GM19463 (cell line): ENCODE measurements around the gene ICE2.

Source experiments
- ATAC-seq: cut with Tn5 transposase; IDR thresholded peaks from one replicate; pipeline ENCODE4 v1.9.1; 2021; ENCODE audit warnings: mild to moderate bottlenecking, moderate library complexity; ENCODE audit not compliant: unreplicated experiment

Gene ICE2

DNA sequence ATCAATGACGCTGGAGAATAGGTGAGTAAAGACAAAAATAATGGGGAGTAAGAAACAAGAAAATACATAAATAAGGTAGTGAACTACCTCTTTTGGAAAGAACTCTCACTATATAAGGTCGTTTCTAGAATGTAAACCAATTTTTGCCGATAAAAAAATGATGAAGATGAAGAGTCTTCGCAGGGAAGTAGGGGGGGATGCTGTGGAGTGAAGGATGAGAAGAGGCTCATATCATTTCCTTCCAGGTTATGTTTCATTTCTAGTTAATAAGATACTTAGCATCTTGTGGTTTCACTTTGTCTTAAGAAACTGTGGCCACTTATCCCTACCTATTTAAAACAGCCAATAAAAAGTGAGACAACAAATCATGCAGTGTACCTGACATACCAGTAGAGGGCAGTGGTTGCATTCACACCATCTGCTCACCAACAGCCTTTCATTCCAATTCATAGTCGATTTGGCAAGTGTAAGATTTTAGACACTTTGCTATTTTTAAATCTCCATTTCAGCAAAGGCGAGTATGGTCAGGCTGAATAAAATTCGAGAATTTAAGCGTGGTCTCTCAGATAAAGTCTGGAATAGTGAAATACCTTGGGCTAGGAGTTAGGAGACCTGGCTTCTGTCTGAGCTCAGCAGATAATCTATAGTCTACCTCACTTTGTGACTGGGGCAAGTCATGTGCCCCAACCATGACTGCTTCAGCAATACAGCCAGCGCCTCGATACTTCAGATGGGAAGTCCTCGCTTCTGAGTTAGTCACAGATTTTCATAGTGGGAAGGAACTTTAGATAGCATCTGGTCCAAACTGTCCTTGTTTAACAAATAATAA lies 28.9 kb upstream of the ICE2 start:
- ATAC-seq = peak; percentile 75

DNA sequence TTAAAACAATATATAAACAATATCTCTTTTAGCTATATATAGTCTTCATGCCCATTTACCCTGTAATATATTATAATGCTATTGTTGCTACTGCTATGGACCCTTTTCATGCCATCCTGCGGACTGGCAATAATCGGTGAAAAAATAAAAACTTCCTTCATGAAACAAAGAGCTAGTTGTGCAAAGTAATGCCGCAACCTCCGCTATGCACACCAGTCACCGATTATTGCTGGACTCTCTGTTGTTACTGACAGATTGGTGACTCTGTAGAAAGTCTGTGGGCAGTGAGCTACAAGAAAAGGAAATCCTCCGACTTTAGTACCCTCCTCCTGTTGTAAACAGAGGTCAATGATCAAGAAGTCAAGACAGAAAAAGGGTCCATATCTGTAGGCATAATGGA lies 17.9 kb upstream of the ICE2 start:
- ATAC-seq = no peak

DNA sequence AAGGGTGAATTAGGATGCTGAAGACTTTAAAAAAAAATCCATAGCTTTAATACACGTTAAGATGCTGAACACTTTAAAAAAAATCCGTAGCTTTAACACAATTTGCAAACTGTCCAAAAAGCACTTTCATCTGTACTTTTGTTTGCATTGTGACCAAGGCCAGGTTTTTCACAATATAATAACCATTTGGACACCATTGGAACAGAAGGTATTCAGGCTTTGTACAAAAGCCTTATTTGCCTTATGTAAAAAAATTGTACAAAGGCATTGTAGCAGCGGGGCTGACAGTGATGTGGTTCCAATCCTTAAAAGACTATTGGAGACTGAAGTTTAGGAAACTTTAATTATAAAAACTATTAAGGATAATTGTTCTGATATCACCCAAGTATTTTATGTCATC lies 15.2 kb upstream of the ICE2 start:
- ATAC-seq = no peak

DNA sequence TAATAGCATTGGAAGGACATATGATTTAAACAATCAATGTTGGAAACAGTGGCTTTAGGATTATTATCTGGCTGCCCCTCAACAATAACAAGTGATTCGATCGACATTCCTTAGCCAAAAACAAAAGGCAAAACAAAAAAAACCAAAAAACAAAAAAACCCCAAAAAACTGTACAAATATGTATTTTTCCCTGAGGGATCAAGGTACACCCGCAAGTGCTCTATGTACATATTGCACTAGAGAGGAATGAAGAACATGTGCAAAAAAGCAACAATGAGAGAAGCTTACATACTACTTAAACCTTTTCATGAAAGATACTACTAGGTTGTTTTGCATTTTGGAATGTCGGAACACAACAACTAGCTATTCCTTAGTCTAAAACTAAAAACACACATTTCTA lies 14.2 kb upstream of the ICE2 start:
- ATAC-seq = no peak

DNA sequence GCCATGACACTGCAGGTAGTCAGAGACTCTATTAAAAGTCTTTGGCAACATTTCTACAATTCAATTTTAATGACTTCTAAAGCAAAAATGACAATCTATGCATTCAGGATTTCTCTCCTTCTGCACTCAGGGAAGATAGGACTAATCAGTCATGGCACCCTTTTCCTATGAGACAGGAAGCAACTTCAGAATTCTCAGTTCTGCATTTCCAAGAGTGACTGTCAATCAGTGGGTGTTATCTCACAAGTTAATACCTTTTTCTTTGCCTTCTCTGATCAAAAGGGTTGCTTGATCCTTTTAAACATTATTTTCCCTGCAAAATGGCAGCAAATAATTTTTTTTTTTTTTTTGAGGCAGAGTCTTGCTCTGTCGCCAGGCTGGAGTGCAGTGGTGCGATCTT lies 7.8 kb upstream of the ICE2 start:
- ATAC-seq = no peak

- ATAC-seq = no peak
Observed at GRCh38 chr15:60485365-60486055, 6.6 kb upstream of the ICE2 start.

DNA sequence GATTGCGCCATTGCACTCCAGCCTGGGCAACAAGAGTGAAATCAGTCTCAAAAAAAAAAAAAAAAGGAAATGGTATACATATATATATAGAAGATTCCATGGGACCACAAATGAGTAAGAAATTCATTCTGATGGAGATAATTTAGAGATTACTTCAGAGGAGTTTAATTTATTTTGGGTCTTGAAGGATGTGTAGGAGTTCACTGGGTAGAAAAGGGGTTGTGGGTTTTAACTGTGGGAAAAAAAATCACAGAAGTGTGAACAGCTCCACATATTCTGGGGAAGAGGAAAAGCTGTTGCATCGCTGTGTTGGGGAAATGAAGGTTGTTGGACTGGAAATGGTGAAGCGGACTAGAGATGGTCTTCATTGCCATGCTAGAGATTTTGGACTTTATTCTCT lies 4.1 kb upstream of the ICE2 start:
- ATAC-seq = no peak

GRCh38 chr15:60480888-60481287 lies 1.9 kb upstream of the ICE2 start:
- ATAC-seq = no peak

DNA sequence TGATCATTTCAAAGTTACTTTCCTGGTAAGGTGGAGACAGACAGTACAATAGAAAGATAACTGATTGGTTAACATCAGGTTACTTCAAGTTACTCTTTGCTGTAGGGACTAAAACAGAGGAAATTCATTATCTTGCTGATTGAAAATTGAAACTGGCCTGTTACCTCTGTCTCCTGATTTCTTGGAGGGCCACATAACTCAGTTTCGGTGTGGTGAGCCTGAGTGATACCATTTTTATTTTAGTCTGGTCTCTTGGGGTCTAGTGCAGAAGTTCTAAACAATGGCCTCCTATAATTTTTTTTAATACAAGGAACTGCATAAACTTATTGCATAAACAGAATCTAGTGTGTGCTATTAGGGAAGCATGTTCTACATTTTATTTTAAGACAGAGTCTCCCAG lies 1.2 kb upstream of the ICE2 start:
- no peak for ATAC-seq

- ATAC-seq = no peak
Observed at GRCh38 chr15:60479361-60480110, 594 bp upstream of the ICE2 start.

- no peak for ATAC-seq
Observed at GRCh38 chr15:60477916-60478565, 901 bp downstream of the ICE2 start.

- ATAC-seq = no peak
Observed at GRCh38 chr15:60477164-60477563, 1.8 kb downstream of the ICE2 start.

DNA sequence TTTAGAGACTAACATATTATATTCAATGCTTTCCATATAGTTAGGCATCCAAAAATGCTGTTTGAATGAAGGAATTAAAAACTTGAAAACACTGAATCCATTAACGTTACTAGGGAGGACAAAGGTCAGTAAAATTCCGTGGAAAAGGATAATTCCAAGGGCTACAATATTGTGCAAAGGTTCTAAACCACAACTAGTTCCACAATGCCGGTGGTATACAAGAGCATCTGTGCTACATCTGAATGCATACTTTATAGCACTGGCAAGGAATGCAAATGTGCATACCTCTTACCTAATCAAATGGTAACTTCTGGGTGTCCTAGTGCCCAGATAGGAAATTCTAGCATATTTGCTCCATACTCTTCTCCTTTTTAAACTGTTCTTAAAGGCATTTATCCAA lies 2.2 kb downstream of the ICE2 start:
- ATAC-seq = no peak

GRCh38 chr15:60473135-60473534 lies 5.8 kb downstream of the ICE2 start:
- ATAC-seq = no peak

GRCh38 chr15:60471314-60471713 lies 7.6 kb downstream of the ICE2 start:
- ATAC-seq = no peak

- ATAC-seq = no peak
Observed at GRCh38 chr15:60469893-60470641, 8.9 kb downstream of the ICE2 start.

GRCh38 chr15:60464836-60465630 lies 13.9 kb downstream of the ICE2 start:
- no peak for ATAC-seq

DNA sequence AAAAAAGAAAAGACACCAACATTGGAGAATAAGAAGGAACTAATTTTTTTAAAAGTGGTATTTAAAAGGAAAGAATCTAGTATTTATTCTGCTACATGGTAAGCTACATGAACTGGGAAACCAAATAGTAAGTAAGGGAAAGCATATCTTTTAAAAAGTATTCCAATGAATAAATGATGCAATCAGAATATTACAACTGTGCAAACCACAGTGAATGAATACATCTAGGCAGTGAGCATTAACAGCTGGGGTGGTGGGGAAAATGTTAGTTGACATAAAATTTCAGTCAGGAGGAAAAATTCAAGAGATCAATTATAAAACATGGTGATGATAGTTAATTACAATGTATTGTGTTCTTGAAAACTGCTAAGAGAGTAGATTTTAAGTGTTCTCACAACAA lies 16.9 kb downstream of the ICE2 start:
- no peak for ATAC-seq

DNA sequence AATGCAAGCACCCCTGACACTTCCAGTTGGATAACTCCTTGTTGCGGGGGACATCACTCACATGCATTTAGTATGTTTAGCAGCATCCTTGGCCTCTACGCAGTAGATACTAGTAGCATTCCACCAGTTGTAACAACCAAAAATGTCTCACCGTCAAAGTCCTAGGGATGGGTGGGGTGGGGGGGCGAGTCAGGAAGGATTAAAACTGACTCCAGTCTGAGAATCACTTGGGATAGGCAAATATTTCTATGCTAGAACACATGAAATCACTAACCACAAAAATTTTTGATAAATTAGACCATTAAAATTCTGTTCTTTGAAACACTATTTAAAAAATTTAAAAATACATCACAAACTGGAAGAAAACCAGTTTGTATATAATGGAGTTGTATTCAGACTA lies 18.0 kb downstream of the ICE2 start:
- ATAC-seq = no peak

GRCh38 chr15:60458721-60459120 lies 20.2 kb downstream of the ICE2 start:
- no peak for ATAC-seq
